LNCaP clone FGC (cell line): ENCODE data around the gene BCAS3.

Source experiments
- DNase-seq: peaks from one replicate; pipeline ENCODE4 v3.0.0-alpha.2; 2011; ENCODE audit warnings: low read depth
- H3K4me3 ChIP-seq: 2 replicates; pipeline ENCODE4 v1.5.1; 2011; ENCODE audit warnings: mild to moderate bottlenecking, low read depth, low read length, control low read depth
- TF ChIP-seq, protein P1 (sequence below): IDR thresholded peaks from 2 replicates; pipeline ENCODE4 v1.5.1; 2012; ENCODE audit warnings: mild to moderate bottlenecking; ENCODE audit not compliant: control insufficient read depth, insufficient read depth; ENCODE audit errors: extremely low read depth

The BCAS3 gene

DNA sequence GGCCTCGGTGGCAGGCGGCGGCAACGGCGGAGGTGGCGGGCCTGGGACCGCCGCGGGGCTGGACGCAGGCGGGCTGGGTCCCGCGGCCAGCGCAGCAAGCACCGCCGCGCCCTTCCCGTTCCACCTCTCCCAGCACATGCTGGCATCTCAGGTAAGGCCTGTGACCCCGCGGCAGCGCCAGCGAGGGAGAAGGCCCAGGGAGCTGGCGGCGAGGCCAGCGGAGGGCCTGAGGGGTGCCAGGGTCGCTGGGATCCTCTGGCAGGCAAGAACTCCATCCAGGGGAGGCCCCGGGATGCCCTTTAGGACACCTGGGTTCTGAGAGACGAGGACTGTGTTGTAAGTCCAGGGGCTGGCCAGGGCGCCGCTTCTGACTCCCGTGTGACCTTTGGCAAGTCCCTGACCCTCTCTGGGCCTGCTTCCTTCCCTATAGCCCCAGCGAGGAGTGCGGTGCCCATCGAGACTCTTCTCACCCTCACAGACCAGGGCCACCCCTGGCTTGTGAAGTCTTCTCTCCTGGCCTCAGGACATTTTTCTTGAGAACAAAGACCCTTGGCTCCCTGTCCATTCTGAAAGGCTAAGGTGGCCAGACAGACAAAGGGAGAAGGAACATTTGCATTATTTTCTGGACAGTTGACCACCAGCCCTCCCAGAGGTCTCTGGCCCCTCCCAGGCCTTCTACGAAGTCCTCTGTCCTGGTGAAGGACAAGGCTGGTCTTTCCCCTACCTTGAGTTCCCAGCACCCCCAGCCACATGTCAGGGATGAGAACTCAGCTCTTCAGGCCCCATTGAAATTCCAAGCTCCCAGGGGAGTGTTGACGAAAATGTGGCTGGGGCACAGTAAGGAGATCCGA, 728.3 kb downstream of the BCAS3 start:
- DNase-seq: no peak
- TF ChIP-seq, protein P1, sequence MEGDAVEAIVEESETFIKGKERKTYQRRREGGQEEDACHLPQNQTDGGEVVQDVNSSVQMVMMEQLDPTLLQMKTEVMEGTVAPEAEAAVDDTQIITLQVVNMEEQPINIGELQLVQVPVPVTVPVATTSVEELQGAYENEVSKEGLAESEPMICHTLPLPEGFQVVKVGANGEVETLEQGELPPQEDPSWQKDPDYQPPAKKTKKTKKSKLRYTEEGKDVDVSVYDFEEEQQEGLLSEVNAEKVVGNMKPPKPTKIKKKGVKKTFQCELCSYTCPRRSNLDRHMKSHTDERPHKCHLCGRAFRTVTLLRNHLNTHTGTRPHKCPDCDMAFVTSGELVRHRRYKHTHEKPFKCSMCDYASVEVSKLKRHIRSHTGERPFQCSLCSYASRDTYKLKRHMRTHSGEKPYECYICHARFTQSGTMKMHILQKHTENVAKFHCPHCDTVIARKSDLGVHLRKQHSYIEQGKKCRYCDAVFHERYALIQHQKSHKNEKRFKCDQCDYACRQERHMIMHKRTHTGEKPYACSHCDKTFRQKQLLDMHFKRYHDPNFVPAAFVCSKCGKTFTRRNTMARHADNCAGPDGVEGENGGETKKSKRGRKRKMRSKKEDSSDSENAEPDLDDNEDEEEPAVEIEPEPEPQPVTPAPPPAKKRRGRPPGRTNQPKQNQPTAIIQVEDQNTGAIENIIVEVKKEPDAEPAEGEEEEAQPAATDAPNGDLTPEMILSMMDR: no peak
- H3K4me3 ChIP-seq: no peak overlapping the region

DNA sequence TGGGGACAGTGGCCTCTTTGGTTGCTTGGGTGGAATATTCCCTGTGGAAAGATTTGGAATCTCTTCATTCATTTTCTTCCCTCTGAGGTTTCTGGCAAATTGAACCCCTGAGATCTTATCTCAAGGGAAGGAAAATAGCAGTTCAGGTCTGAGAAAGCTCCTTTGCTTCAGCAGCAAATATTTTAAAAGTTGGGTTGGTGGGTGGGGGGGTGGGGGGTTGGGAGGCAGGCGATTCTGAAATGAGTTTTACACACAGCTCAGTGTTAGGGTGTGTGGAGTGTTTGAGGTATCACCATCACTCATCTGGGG, 728.8 kb downstream of the BCAS3 start:
- TF ChIP-seq, protein P1: no peak
- DNase-seq: no peak
- H3K4me3 ChIP-seq: no peak overlapping the region

DNA sequence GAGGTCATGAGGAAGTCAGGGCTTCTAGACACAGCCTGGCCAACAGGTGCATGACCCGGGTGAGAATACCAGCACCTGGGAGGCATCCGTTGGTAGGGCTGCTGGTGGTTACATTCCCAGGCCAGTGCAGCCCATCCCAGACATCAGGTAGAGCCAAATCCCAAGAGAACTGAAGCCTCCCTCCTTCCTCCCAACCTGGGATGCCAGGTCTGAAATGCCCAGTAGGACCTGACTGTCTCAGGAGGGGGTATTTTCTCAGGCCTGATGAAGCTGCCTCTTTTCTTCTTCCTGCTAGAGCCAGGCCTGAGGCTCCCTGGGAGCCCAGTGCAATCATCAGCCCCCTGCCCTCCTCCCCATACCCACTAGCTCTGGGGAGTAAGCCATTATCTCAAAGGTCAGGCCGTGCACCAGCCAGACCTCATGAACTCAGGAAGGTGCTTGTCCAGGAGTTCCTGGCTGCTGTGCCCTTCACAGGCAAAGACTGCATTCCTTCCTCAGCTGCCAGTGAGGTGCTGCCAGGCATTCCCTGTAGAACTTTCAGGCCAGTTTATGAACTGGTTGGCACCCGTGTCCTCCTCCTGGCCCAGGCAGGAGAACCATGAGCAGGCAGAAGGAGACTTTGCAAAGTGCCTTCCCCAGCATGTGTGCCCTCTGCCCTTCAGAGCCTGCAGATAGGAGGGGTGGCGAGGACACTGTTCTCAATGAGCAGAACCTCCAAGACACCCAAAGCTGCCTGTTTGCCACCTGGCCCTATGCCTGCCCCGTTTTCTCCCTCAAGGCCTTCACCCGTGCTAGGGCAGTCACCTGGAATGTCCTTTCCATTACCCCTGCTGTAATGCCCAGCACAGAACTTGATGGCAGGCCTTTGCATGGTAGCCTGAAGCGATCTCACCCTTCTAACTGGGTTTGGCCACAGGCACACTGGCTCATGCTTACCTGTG, 729.6 kb downstream of the BCAS3 start:
- TF ChIP-seq, protein P1: no peak
- H3K4me3 ChIP-seq: no peak overlapping the region
- DNase-seq: no peak

DNA sequence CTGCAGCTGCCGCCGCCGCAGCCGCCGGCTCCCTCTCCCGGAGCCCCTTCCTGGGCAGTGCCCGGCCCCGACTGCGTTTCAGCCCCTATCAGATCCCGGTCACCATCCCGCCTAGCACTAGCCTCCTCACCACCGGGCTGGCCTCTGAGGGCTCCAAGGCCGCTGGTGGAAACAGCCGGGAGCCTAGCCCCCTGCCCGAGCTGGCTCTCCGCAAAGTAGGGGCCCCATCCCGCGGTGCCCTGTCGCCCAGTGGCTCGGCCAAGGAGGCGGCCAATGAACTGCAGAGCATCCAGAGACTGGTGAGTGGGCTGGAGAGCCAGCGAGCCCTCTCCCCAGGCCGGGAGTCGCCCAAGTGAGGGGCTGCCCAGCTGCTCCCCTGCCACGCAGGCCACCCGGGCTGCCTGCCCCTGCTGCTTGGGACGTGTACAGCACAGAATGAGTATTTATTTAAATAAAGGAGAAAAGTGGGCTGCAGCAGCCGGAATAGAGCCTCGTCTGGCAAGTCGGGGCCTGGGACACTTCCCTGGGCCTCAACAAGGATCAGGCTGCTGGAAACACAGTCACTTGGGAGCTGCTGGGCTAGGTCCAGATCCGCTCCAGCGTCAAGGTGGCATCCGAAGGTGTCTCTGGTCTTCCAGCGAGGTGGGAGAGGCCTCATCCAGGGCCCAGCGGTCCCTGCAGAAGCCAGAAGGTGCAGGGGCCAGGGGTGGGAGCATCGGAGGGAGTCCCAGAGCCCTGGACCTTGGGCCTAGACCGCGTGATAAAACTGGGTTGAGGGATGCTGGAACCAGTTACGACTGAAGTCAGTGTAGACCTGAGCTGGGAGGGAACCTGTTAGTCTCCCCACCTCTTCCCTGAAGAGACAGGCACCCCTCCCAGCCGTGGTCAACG, 730.7 kb downstream of the BCAS3 start:
- DNase-seq: no peak
- TF ChIP-seq, protein P1: no peak
- no peak overlapping the region for H3K4me3 ChIP-seq

DNA sequence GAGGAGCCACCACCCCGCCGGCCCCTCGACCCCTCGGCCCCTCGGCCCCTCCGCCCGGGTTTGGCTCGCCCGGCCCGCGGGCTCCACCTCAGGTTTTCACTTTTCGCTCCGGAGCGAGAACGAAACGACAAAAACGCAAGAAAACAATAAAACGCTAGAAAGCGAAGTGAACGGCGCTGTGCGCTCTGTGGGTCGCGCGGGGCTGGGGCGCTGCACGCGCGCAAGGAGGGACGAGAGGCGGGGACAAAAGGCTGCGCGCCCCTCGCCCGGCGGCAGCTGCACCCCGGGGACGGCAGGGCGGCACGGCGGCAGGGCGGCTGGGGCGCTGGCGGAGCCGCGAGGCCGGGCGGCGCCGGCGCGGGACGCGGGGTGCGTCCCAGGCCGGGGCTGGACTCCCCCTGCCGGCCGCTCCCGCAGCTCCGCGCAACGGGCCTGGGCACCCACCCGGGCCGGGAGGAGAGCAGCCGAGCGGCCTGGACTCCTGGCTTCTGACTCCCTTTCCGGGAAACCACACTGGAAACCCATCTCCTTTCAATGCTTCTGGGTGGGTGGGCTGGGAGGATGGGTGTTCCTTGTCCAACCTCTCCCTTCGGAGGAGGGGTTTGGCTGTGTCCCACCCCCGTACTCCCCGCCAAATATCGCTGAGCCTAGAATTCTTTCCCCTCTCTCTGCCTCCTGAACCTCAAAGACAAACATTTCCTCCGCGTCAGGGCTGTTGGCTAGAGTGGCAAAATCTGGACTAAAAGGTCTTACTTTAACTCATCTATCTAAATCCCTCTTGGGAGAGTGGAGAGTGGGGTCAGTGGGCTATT, 731.9 kb downstream of the BCAS3 start:
- DNase-seq: no peak
- TF ChIP-seq, protein P1: peak; percentile 76
- H3K4me3 ChIP-seq: peak overlapping the region; percentile 48
